Measurements from ENCODE around the gene CWC15.

Gene CWC15

DNA sequence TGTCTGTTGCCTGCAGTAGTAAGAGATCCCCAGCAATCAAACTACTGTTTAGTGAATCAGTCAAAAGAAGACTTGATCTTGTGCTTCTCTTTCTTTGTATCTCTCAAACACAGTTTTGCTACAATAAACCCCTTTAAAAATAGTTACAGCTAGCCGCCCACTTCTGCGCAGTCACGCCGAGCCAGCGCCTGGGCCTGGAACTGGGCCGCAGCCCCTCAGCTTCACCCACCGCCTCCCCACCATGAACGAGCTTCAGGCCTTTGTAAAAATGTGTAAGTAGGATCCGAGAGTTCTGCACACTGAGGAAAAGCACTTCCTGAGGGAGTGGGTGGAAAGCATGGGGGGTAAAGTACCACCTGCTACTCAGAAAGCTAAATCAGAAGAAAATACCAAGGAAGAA lies 60.5 kb downstream of the CWC15 start:
- no peak for DNase-seq

Measured in left hindlimb (tissue), 1 donor.